HepG2 (cell line): ENCODE measurements around the gene MAEA. TPM values are rescaled to one million over a fixed set of nuclear protein-coding genes. Genes with fewer than 3 reads are reported as not detected.

Source experiments
- ARHGAP35 ChIP-seq: sonication (generic); formaldehyde crosslinking; IDR thresholded peaks from 2 replicates; pipeline ENCODE4 v1.9.0; 2022; ENCODE audit warnings: mild to moderate bottlenecking, inconsistent platforms, moderate library complexity, missing genetic modification reagents, borderline replicate concordance
- ARID2 ChIP-seq: sonication (generic); formaldehyde crosslinking; IDR thresholded peaks from 2 replicates; pipeline ENCODE4 v1.8.1; 2022; ENCODE audit warnings: mild to moderate bottlenecking, missing genetic modification reagents, borderline replicate concordance
- ARNT ChIP-seq: fragments of 450-650 bp; IDR thresholded peaks from 2 replicates; pipeline ENCODE4 v1.6.1; 2017
- BRF2 ChIP-seq: sonication (generic); formaldehyde crosslinking; IDR thresholded peaks from 2 replicates; pipeline ENCODE4 v1.8.1; 2022; ENCODE audit warnings: mild to moderate bottlenecking, missing genetic modification reagents
- KAT8 ChIP-seq: IDR thresholded peaks from 2 replicates; pipeline ENCODE4 v1.6.1; 2016; ENCODE audit warnings: missing genetic modification reagents, missing compliant biosample characterization
- KLF13 ChIP-seq: sonication (generic); formaldehyde crosslinking; IDR thresholded peaks from 2 replicates; pipeline ENCODE4 v1.4.0; 2020; ENCODE audit warnings: mild to moderate bottlenecking, missing genetic modification reagents
- MZF1 ChIP-seq: sonication (generic); formaldehyde crosslinking; IDR thresholded peaks from 2 replicates; pipeline ENCODE4 v1.8.1; 2023; ENCODE audit warnings: mild to moderate bottlenecking, missing genetic modification reagents, borderline replicate concordance
- NFYB ChIP-seq: sonication (generic); formaldehyde crosslinking; IDR thresholded peaks from 2 replicates; pipeline ENCODE4 v1.4.0; 2020; ENCODE audit warnings: missing genetic modification reagents
- PHF8 ChIP-seq: sonication (generic); formaldehyde crosslinking; IDR thresholded peaks from 2 replicates; pipeline ENCODE4 v1.5.0; 2020; ENCODE audit warnings: missing genetic modification reagents
- RAD21 ChIP-seq: fragments of 450-650 bp; formaldehyde crosslinking; IDR thresholded peaks from 2 replicates; pipeline ENCODE4 v1.5.0; 2020; ENCODE audit warnings: mild to moderate bottlenecking
- REPIN1 ChIP-seq: sonication (generic); formaldehyde crosslinking; IDR thresholded peaks from 2 replicates; pipeline ENCODE4 v1.8.0; 2022; ENCODE audit warnings: missing genetic modification reagents, low read depth, mild to moderate bottlenecking, borderline replicate concordance
- RNF219 ChIP-seq: sonication (generic); formaldehyde crosslinking; IDR thresholded peaks from 2 replicates; pipeline ENCODE4 v1.5.0; 2020; ENCODE audit warnings: mild to moderate bottlenecking, missing genetic modification reagents
- SKI ChIP-seq: fragments of 450-650 bp; IDR thresholded peaks from one replicate; pipeline ENCODE4 v1.6.1; 2018; ENCODE audit warnings: mild to moderate bottlenecking; ENCODE audit not compliant: partially characterized antibody
- STAG1 ChIP-seq: sonication (generic); formaldehyde crosslinking; IDR thresholded peaks from 2 replicates; pipeline ENCODE4 v1.4.0; 2020; ENCODE audit warnings: missing genetic modification reagents
- TBX2 ChIP-seq: sonication (generic); formaldehyde crosslinking; IDR thresholded peaks from 2 replicates; pipeline ENCODE4 v1.5.0; 2020; ENCODE audit warnings: missing genetic modification reagents, mild to moderate bottlenecking, borderline replicate concordance
- THAP11 ChIP-seq: IDR thresholded peaks from 2 replicates; pipeline ENCODE4 v1.6.1; 2016; ENCODE audit warnings: missing biosample characterization, missing genetic modification reagents
- ZBTB14 ChIP-seq: sonication (generic); formaldehyde crosslinking; IDR thresholded peaks from 2 replicates; pipeline ENCODE4 v1.4.0; 2020; ENCODE audit warnings: missing genetic modification reagents
- ZBTB21 ChIP-seq: sonication (generic); formaldehyde crosslinking; IDR thresholded peaks from 2 replicates; pipeline ENCODE4 v1.4.0; 2020; ENCODE audit warnings: missing genetic modification reagents
- ZNF558 ChIP-seq: sonication (generic); formaldehyde crosslinking; IDR thresholded peaks from 2 replicates; pipeline ENCODE4 v1.9.0; 2022; ENCODE audit warnings: mild to moderate bottlenecking, missing genetic modification reagents, borderline replicate concordance
- ZNF770 ChIP-seq: sonication (generic); formaldehyde crosslinking; IDR thresholded peaks from 2 replicates; pipeline ENCODE4 v1.5.0; 2020; ENCODE audit warnings: mild to moderate bottlenecking, missing genetic modification reagents
- ZNF792 ChIP-seq: IDR thresholded peaks from 2 replicates; pipeline ENCODE4 v1.6.1; 2016
- ZSCAN20 ChIP-seq: sonication (generic); formaldehyde crosslinking; IDR thresholded peaks from 2 replicates; pipeline ENCODE4 v1.4.0; 2020; ENCODE audit warnings: missing genetic modification reagents, mild to moderate bottlenecking, borderline replicate concordance
- ZSCAN31 ChIP-seq: sonication (generic); formaldehyde crosslinking; IDR thresholded peaks from 2 replicates; pipeline ENCODE4 v1.5.0; 2020; ENCODE audit warnings: low read depth, mild to moderate bottlenecking, missing genetic modification reagents
- polyA plus RNA-seq, 8 experiments: library from polyadenylated mRNA; depleted of rRNA in 3 of 8; stranded (reverse) in 7 of 8; unstranded in 1 of 8; fragments of >200 nt; fragmentation: Illumina TruSeq in 4 of 8; extraction: Trizol in 4 of 8; gene quantifications; 2 replicates each; pipeline versions ENCODE4 v1.2.1 to v1.2.3, GENCODE V29; 2011 to 2016; ENCODE audit warnings: low read depth in 4 of 8, missing spikeins in 1 of 8, mixed read lengths in 1 of 8; ENCODE audit not compliant: insufficient read depth in 1 of 8
- total RNA-seq, 5 experiments: library from RNA; depleted of rRNA; stranded (reverse); fragments of >200 nt; fragmentation: Illumina TruSeq; extraction: Trizol; gene quantifications; 2 replicates each; pipeline ENCODE4 v1.2.3, GENCODE V29; 2016; ENCODE audit warnings: low read depth in 1 of 5

Gene MAEA
- total and polyA plus RNA-seq, 2 of the 13 experiments (the other 11 are each of a cell fraction or from before 2014, with no cell fraction given) = 52.0 to 57.1 TPM

GRCh38 chr4:1345903-1346780 lies 56.5 kb downstream of the MAEA start (continued):
- TF ChIP-seq STAG1 (peak; percentile 9; the same call in 1 of the 2 replicates), ZBTB21 (CRISPR knock-in tag) (no peak), BRF2 (CRISPR knock-in tag) (peak; percentile 51; the same call in 1 of the 2 replicates), RAD21 (CRISPR knock-in tag) (peak; percentile 40; the same call in 1 of the 2 replicates), ARID2 (0 out of 2 replicates have a peak, but pooled peaks have one; percentile 30), ZSCAN31 (CRISPR knock-in tag) (no peak), TBX2 (CRISPR knock-in tag) (0 out of 2 replicates have a peak, but pooled peaks have one; percentile 1), KAT8 (CRISPR knock-in tag) (peak; percentile 39; the same call in 1 of the 2 replicates), RNF219 (no peak), ARHGAP35 (CRISPR knock-in tag) (no peak), ZNF792 (CRISPR knock-in tag) (0 out of 2 replicates have a peak, but pooled peaks have one; percentile 11), REPIN1 (CRISPR knock-in tag) (no peak), PHF8 (CRISPR knock-in tag) (peak; percentile 68), ZSCAN20 (CRISPR knock-in tag) (peak; percentile 42; the same call in 1 of the 2 replicates), ARNT (no peak), ZNF558 (CRISPR knock-in tag) (0 out of 2 replicates have a peak, but pooled peaks have one; percentile 6), THAP11 (CRISPR knock-in tag) (no peak), NFYB (CRISPR knock-in tag) (no peak), ZNF770 (peak; percentile 38; the same call in 1 of the 2 replicates), ZBTB14 (CRISPR knock-in tag) (0 out of 2 replicates have a peak, but pooled peaks have one; percentile 5), MZF1 (no peak), KLF13 (CRISPR knock-in tag) (0 out of 2 replicates have a peak, but pooled peaks have one; percentile 44), SKI (peak; percentile 7)
